Omental fat pad (tissue), 4 donors: ENCODE data around the gene ATP2C1. TPM values are rescaled to one million over a fixed set of nuclear protein-coding genes. Genes with fewer than 3 reads are reported as not detected.
"Not testable (repeated sequence)": the region's sequence is repeated elsewhere in the genome, so short reads cannot be mapped to it uniquely, and the experiment has no call there.

Source experiments
- ATAC-seq: fragments of 150-250 bp; one replicate; pipeline ENCODE4 v1.9.1; 2016; ENCODE audit warnings: mild to moderate bottlenecking, moderate library complexity; ENCODE audit not compliant: low FRiP score
- DNase-seq: peaks from one replicate; pipeline ENCODE4 v3.0.0-alpha.2; 2019; ENCODE audit warnings: low spot score
- total RNA-seq, 4 donors: library from RNA; depleted of rRNA; stranded (reverse); fragments of >200 nt; gene quantifications; one replicate each; pipeline ENCODE4 v1.1.0, GENCODE V29; 2016
- TF ChIP-seq, protein P1 (sequence below), 3 donors: fragments of 450-650 bp; IDR thresholded peaks; one replicate each; pipeline ENCODE4 v1.5.1; 2016 to 2017; ENCODE audit warnings: antibody characterized with exemption in 3 of 3, mild to moderate bottlenecking in 3 of 3, moderate library complexity in 2 of 3

Gene ATP2C1
- total RNA-seq, 4 donors from 2014 or later = 53.2 to 63.5 (median 61.6) TPM

DNA sequence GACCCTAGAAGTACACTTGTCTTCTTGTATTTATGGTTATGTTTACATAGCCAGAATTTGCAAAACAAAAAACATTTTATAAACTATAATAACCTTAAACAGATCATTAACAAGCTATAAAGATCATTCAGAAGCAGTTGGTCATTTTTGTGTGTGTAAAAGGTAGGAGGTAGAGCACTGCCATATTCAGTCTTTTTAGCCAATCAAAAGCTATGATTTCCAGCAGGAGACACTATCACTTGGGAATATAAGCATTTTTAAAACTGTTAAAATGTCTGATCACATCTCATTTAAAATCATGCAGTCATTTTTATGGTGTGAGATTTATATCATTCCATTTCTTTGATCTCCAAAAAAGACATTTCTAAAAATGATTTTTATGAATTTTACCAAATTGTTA, 42.6 kb upstream of the ATP2C1 start:
- ATAC-seq (no peak), DNase-seq (no peak)
- TF ChIP-seq, protein P1, sequence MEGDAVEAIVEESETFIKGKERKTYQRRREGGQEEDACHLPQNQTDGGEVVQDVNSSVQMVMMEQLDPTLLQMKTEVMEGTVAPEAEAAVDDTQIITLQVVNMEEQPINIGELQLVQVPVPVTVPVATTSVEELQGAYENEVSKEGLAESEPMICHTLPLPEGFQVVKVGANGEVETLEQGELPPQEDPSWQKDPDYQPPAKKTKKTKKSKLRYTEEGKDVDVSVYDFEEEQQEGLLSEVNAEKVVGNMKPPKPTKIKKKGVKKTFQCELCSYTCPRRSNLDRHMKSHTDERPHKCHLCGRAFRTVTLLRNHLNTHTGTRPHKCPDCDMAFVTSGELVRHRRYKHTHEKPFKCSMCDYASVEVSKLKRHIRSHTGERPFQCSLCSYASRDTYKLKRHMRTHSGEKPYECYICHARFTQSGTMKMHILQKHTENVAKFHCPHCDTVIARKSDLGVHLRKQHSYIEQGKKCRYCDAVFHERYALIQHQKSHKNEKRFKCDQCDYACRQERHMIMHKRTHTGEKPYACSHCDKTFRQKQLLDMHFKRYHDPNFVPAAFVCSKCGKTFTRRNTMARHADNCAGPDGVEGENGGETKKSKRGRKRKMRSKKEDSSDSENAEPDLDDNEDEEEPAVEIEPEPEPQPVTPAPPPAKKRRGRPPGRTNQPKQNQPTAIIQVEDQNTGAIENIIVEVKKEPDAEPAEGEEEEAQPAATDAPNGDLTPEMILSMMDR (IDR thresholded peaks at IDR 0.05) = no peak

DNA sequence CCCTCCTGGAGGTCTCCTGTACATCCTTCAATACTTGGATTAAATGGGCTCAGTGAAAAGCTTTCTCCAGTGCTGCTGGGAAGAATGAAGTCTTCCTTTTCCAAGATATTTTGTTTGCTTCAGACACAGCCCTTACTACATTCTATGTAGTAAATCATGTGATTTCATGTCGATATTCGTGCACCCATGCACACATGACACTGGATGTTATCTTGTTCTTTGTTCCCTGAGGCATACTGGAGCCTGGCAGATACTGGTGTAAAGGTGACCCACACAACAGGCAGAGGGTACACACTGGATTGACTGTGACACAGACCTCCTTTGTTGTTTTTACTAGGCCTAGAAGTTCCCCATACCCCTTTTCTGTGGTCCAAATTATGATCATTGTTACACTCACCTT, 40.3 kb upstream of the ATP2C1 start:
- TF ChIP-seq, protein P1 (IDR thresholded peaks at IDR 0.05) = no peak
- ATAC-seq = no peak
- DNase-seq = no peak

DNA sequence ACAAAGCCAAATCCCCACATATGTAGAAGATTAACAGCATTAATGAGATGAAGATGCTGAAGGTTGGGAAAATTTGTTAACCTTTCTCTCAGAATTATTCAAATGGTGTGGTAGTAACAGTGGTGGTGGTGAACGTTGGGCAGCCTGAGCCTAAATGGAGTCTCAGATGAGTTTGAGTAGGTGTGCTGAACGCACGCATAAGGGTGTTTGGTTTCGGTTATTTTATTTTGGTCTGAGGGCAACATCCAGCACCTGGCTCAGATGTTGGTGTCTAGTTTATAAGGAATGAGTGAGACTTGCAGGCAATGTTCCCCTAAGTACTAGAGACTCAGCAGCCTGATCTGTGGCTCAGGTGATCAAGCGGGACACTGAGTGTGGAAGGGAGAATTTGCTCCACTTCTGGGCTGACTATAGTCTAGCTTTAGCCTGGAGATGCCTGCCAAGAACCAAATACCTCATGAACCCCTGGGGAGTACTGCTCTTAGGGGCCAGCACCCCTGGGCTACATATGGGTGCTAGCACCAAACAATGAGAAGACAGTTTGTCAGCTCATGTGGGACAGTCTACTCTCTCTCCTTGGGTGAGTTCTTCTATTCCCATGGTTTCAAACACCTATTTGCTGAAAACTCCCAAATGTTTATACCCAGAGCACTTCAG, 39.5 kb upstream of the ATP2C1 start:
- DNase-seq (no peak), ATAC-seq (no peak)
- TF ChIP-seq, protein P1 (IDR thresholded peaks at IDR 0.05) = no peak

DNA sequence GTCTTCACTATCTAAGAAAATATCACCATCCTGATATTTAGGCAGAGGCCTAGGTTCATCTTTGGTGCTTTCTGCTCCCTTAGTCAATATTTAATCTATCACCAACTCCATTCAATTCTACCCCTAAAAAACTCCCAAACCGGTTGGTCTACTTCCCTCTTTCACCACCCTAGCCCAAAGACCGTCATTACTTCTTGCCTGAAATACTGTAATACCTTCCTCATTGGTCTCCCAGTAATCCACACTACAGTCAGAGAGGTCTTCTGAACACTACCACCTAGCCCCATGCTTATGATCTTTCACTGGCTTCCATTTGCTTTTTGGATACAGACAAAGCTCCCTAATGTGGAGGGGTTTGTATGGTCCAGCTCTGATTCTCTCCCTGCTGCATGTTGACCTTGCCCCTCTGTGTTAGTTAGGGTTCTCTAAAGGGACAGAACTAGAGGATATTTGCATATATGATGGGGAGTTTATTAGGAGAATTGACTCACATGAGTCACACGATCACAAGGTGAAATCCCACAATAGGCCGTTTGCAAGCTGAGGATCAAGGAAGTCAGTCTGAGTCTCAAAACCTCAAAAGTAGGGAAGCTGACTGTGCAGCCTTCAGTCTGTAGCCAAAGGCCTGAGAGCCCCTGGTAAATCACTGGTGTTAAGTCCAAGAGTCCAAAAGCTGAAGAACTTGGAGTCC, 36.4 kb upstream of the ATP2C1 start:
- DNase-seq (no peak), ATAC-seq (no peak)
- TF ChIP-seq, protein P1 (IDR thresholded peaks at IDR 0.05) = no peak

DNA sequence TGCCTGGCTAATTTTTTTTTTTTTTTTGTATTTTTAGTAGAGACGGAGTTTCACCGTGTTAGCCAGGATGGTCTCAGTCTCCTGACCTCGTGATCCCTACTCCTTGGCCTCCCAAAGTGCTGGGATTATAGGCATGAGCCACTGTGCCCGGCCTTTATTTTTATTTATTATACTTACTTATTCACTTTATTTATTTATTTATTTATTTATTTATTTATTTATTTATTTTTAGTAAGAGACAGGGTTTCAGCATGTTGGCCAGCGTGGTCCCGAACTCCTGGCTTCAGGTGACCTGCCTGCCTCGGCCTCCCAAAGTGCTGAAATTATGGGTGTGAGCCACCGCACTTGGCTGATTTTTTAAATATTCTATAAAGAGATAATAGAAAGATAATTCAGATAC, 31.8 kb upstream of the ATP2C1 start:
- not testable (repeated sequence) for DNase-seq, ATAC-seq

DNA sequence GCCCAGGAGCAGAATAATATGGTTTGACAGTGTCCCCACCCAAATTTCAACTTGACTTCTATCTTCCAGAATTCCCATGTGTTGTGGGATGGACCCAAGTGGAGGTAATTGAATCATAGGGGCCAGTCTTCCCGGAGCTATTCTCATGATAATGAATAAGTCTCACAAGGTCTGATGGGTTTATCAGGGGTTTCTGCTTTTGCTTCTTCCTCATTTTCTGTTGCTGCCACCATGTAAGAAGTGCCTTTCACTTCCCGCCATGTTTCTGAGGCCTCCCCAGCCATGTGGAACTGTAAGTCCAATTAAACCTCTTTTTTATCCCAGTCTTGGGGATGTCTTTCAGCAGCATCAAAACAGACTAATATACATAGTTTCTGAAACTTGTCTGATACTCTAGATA, 28.4 kb upstream of the ATP2C1 start:
- ATAC-seq (no peak), DNase-seq (no peak)
- TF ChIP-seq, protein P1 (IDR thresholded peaks at IDR 0.05) = no peak

DNA sequence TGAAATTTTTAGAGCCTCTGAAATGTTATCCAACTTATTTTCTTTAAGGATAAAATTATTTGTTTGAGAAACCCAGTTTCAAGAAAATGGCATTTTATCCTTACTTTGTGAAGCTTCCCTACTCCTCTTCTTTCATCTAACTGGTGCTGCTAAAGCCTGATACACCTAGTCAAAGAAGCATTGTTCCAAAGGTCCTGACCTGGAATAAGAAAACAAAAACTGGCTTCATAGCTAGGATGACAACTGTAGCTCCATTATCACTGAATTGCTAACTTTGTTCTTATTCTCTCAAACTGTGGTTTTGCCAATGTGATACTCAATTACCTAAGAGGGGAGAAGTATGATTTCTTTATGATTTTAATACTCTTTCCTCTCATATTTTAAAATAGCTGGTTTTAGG, 27.6 kb upstream of the ATP2C1 start:
- ATAC-seq = no peak
- DNase-seq = no peak
- TF ChIP-seq, protein P1 (IDR thresholded peaks at IDR 0.05) = no peak
